ENCODE measurements around the gene NBPF3. TPM values are rescaled to one million over a fixed set of nuclear protein-coding genes. Genes with fewer than 3 reads are reported as not detected.

The NBPF3 gene
- polyA plus RNA-seq, 2 of the 4 experiments (the other 2 are of a cell fraction), result 7.4 to 8.5 TPM

DNA sequence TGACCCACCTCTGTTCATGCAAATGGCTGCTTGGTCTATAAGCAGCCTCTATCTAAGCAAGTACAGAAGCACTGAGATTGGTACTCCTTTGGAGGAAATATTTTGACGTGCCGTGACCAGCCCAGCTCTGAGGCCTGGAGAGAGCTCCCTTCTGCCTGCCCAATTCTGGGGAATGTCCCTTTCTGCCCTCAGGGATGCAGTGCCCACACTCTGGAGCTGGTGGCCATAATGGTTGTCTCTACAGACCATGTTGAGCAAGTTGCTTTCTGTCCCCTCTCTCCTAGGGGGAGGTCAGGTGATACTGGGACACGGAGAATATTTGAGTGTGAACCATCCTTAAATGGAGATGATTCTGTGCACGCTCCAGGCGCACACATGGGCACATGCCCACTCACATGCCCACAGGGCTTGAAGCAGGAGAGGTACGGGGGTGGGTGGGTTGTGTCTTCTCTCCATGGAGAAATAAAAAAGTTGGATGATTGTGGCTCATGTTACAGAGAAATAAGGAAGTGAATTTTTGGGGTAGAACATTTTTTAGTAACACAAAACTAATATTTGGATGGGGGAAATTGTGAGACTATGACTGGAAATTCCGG lies 55.4 kb downstream of the NBPF3 start:
- no peak overlapping the region for H3K4me3 ChIP-seq
- DNase-seq (ENCODE audit: low read depth in 1 of 2, low spot score in 1 of 2) (no peak), ATAC-seq (no peak), FAIRE-seq (no peak)
- no peak overlapping the region for H3K4me2 ChIP-seq
- no peak overlapping the region for H3K27ac ChIP-seq
- H3K9me3 ChIP-seq, result no peaks in the 10 kb centered on the region
- TF ChIP-seq CEBPB (IDR thresholded peaks at IDR 0.05) (no peak), HOXA7 (CRISPR knock-in tag; IDR thresholded peaks at IDR 0.05) (no peak), FOSB (CRISPR knock-in tag; IDR thresholded peaks at IDR 0.05) (no peak), RAD21 (conservative IDR thresholded peaks at IDR 0.05 in 1 of 2, IDR thresholded peaks at IDR 0.05 in 1 of 2) (no peak)
- TF ChIP-seq, protein P1, sequence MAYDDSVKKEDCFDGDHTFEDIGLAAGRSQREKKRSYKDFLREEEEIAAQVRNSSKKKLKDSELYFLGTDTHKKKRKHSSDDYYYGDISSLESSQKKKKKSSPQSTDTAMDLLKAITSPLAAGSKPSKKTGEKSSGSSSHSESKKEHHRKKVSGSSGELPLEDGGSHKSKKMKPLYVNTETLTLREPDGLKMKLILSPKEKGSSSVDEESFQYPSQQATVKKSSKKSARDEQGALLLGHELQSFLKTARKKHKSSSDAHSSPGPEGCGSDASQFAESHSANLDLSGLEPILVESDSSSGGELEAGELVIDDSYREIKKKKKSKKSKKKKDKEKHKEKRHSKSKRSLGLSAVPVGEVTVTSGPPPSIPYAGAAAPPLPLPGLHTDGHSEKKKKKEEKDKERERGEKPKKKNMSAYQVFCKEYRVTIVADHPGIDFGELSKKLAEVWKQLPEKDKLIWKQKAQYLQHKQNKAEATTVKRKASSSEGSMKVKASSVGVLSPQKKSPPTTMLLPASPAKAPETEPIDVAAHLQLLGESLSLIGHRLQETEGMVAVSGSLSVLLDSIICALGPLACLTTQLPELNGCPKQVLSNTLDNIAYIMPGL (CRISPR knock-in tag; IDR thresholded peaks at IDR 0.05; ENCODE audit: borderline replicate concordance), result no peak
- H3K4me1 ChIP-seq, result no peaks in the 10 kb centered on the region
- WGBS (ENCODE audit: missing lambda C conversion rate), result 55% methylated on average over 4 of the region's 7 CpGs
- CTCF ChIA-PET, result interaction anchor here (0.6 to 1.8 kb wide), 6 partner anchors 39 to 1145 kb away, joined by 3 to 6 read pairs (median 4); no protein-coding TSS in a partner anchor
- POLR2A ChIA-PET, result no interaction called here

GRCh38 chr1:21496063-21496462 lies 56.1 kb downstream of the NBPF3 start:
- Histone ChIP-seq H3K4me2 (no peak overlapping the region), H3K27ac (no peak overlapping the region), H3K4me3 (no peak overlapping the region), H3K9me3 (no peaks in the 10 kb centered on the region), H3K4me1 (no peaks in the 10 kb centered on the region)
- 36% methylated on average over 1 of the region's 1 CpG for WGBS (ENCODE audit: missing lambda C conversion rate)
- FAIRE-seq, result no peak
- ChIA-PET CTCF (interaction anchor here (1.0 to 1.8 kb wide), 4 partner anchors 38 to 163 kb away, joined by 3 to 6 read pairs (median 4); no protein-coding TSS in a partner anchor), POLR2A (no interaction called here)
- DNase-seq (ENCODE audit: low read depth in 1 of 2, low spot score in 1 of 2), result no peak
- no peak for ATAC-seq
- no peak for TF ChIP-seq ELK1 (IDR thresholded peaks at IDR 0.05; ENCODE audit: low read depth, low read length)

- DNase-seq (ENCODE audit: low read depth in 1 of 2, low spot score in 1 of 2), result no peak
- Histone ChIP-seq H3K4me2 (no peak overlapping the region), H3K4me3 (no peak overlapping the region), H3K4me1 (no peaks in the 10 kb centered on the region), H3K9me3 (no peaks in the 10 kb centered on the region), H3K27ac (no peak overlapping the region)
- TF ChIP-seq RAD21 (conservative IDR thresholded peaks at IDR 0.05 in 1 of 2, IDR thresholded peaks at IDR 0.05 in 1 of 2) (no peak), HEYL (CRISPR knock-in tag; IDR thresholded peaks at IDR 0.05) (no peak), PHF8 (IDR thresholded peaks at IDR 0.05; ENCODE audit: borderline replicate concordance, low read depth) (no peak), CHD2 (IDR thresholded peaks at IDR 0.05; ENCODE audit: low read length, partially characterized antibody) (no peak), KDM1A (IDR thresholded peaks at IDR 0.05; ENCODE audit: low read depth) (no peak), RCOR1 (IDR thresholded peaks at IDR 0.05; ENCODE audit: low read depth, low read length) (no peak), HOXB13 (CRISPR knock-in tag; IDR thresholded peaks at IDR 0.05; ENCODE audit: low read depth) (no peak), JUN (IDR thresholded peaks at IDR 0.05) (no peak), HES2 (IDR thresholded peaks at IDR 0.05) (no peak), FOXS1 (CRISPR knock-in tag; IDR thresholded peaks at IDR 0.05) (no peak), ZFP36 (IDR thresholded peaks at IDR 0.05; ENCODE audit: borderline replicate concordance, partially characterized antibody) (no peak), RARB (CRISPR knock-in tag; IDR thresholded peaks at IDR 0.05) (no peak), ZNF302 (CRISPR knock-in tag; IDR thresholded peaks at IDR 0.05) (no peak), MAFK (IDR thresholded peaks at IDR 0.05; ENCODE audit: partially characterized antibody) (no peak), RFX5 (IDR thresholded peaks at IDR 0.05) (no peak), NFE2L2 (conservative IDR thresholded peaks at IDR 0.05; ENCODE audit: low read length) (no peak), SMC3 (IDR thresholded peaks at IDR 0.05) (no peak)
- TF ChIP-seq, protein P2, sequence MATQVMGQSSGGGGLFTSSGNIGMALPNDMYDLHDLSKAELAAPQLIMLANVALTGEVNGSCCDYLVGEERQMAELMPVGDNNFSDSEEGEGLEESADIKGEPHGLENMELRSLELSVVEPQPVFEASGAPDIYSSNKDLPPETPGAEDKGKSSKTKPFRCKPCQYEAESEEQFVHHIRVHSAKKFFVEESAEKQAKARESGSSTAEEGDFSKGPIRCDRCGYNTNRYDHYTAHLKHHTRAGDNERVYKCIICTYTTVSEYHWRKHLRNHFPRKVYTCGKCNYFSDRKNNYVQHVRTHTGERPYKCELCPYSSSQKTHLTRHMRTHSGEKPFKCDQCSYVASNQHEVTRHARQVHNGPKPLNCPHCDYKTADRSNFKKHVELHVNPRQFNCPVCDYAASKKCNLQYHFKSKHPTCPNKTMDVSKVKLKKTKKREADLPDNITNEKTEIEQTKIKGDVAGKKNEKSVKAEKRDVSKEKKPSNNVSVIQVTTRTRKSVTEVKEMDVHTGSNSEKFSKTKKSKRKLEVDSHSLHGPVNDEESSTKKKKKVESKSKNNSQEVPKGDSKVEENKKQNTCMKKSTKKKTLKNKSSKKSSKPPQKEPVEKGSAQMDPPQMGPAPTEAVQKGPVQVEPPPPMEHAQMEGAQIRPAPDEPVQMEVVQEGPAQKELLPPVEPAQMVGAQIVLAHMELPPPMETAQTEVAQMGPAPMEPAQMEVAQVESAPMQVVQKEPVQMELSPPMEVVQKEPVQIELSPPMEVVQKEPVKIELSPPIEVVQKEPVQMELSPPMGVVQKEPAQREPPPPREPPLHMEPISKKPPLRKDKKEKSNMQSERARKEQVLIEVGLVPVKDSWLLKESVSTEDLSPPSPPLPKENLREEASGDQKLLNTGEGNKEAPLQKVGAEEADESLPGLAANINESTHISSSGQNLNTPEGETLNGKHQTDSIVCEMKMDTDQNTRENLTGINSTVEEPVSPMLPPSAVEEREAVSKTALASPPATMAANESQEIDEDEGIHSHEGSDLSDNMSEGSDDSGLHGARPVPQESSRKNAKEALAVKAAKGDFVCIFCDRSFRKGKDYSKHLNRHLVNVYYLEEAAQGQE (IDR thresholded peaks at IDR 0.05), result no peak
- TF ChIP-seq, protein P3, sequence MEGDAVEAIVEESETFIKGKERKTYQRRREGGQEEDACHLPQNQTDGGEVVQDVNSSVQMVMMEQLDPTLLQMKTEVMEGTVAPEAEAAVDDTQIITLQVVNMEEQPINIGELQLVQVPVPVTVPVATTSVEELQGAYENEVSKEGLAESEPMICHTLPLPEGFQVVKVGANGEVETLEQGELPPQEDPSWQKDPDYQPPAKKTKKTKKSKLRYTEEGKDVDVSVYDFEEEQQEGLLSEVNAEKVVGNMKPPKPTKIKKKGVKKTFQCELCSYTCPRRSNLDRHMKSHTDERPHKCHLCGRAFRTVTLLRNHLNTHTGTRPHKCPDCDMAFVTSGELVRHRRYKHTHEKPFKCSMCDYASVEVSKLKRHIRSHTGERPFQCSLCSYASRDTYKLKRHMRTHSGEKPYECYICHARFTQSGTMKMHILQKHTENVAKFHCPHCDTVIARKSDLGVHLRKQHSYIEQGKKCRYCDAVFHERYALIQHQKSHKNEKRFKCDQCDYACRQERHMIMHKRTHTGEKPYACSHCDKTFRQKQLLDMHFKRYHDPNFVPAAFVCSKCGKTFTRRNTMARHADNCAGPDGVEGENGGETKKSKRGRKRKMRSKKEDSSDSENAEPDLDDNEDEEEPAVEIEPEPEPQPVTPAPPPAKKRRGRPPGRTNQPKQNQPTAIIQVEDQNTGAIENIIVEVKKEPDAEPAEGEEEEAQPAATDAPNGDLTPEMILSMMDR (IDR thresholded peaks at IDR 0.05), result no peak
- 44% methylated on average over 2 of the region's 3 CpGs for WGBS (ENCODE audit: missing lambda C conversion rate)
- no peak for ATAC-seq
- ChIA-PET CTCF (interaction anchor here (0.6 to 1.8 kb wide), 4 partner anchors 125 to 214 kb away, joined by 3 to 6 read pairs (median 4); no protein-coding TSS in a partner anchor), POLR2A (no interaction called here)
- no peak for FAIRE-seq
Measured at GRCh38 chr1:21496886-21497285, 56.9 kb downstream of the NBPF3 start.

Measured in A549 (cell line).